ENCODE measurements around the gene DCP1A. TPM values are rescaled to one million over a fixed set of nuclear protein-coding genes. Genes with fewer than 3 reads are reported as not detected.

The DCP1A gene
- total and polyA plus RNA-seq, 9 of the 15 experiments (the other 6 are each of a cell fraction or from before 2014, with no cell fraction given): 6.6 to 33.7 (median 13.3) TPM

GRCh38 chr3:53350652-53351051 is 3.3 kb upstream of the DCP1A start (continued):
- no peak for TF ChIP-seq JUN (IDR thresholded peaks at IDR 0.05; ENCODE audit: borderline replicate concordance, low read depth, low read length)
- no peak for TF ChIP-seq JUN (CRISPR knock-in tag; IDR thresholded peaks at IDR 0.05; ENCODE audit: borderline replicate concordance)
- no peak for TF ChIP-seq MECOM (CRISPR knock-in tag; IDR thresholded peaks at IDR 0.05)
- TF ChIP-seq MTF1 (CRISPR knock-in tag; IDR thresholded peaks at IDR 0.05; ENCODE audit: borderline replicate concordance): no peak
- TF ChIP-seq ADNP (tag; IDR thresholded peaks at IDR 0.05): peak; percentile 15; the same call in 1 of the 2 replicates
- TF ChIP-seq, protein P1, sequence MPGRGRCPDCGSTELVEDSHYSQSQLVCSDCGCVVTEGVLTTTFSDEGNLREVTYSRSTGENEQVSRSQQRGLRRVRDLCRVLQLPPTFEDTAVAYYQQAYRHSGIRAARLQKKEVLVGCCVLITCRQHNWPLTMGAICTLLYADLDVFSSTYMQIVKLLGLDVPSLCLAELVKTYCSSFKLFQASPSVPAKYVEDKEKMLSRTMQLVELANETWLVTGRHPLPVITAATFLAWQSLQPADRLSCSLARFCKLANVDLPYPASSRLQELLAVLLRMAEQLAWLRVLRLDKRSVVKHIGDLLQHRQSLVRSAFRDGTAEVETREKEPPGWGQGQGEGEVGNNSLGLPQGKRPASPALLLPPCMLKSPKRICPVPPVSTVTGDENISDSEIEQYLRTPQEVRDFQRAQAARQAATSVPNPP (IDR thresholded peaks at IDR 0.05; ENCODE audit: borderline replicate concordance, insufficient read depth, insufficient read length): no peak
- TF ChIP-seq SMARCA4 (IDR thresholded peaks at IDR 0.05): peak; percentile 91
- TF ChIP-seq ZNF707 (CRISPR knock-in tag; conservative IDR thresholded peaks at IDR 0.05): no peak
- TF ChIP-seq, protein P2, sequence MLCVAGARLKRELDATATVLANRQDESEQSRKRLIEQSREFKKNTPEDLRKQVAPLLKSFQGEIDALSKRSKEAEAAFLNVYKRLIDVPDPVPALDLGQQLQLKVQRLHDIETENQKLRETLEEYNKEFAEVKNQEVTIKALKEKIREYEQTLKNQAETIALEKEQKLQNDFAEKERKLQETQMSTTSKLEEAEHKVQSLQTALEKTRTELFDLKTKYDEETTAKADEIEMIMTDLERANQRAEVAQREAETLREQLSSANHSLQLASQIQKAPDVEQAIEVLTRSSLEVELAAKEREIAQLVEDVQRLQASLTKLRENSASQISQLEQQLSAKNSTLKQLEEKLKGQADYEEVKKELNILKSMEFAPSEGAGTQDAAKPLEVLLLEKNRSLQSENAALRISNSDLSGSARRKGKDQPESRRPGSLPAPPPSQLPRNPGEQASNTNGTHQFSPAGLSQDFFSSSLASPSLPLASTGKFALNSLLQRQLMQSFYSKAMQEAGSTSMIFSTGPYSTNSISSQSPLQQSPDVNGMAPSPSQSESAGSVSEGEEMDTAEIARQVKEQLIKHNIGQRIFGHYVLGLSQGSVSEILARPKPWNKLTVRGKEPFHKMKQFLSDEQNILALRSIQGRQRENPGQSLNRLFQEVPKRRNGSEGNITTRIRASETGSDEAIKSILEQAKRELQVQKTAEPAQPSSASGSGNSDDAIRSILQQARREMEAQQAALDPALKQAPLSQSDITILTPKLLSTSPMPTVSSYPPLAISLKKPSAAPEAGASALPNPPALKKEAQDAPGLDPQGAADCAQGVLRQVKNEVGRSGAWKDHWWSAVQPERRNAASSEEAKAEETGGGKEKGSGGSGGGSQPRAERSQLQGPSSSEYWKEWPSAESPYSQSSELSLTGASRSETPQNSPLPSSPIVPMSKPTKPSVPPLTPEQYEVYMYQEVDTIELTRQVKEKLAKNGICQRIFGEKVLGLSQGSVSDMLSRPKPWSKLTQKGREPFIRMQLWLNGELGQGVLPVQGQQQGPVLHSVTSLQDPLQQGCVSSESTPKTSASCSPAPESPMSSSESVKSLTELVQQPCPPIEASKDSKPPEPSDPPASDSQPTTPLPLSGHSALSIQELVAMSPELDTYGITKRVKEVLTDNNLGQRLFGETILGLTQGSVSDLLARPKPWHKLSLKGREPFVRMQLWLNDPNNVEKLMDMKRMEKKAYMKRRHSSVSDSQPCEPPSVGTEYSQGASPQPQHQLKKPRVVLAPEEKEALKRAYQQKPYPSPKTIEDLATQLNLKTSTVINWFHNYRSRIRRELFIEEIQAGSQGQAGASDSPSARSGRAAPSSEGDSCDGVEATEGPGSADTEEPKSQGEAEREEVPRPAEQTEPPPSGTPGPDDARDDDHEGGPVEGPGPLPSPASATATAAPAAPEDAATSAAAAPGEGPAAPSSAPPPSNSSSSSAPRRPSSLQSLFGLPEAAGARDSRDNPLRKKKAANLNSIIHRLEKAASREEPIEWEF (CRISPR knock-in tag; IDR thresholded peaks at IDR 0.05): no peak
- TF ChIP-seq CBFA2T3 (IDR thresholded peaks at IDR 0.05): peak; percentile 97
- no peak for TF ChIP-seq FOXK2 (conservative IDR thresholded peaks at IDR 0.05 in 1 of 2, IDR thresholded peaks at IDR 0.05 in 1 of 2; ENCODE audit: low read depth in 2 of 2)
- 0 out of 2 replicates have a peak, but pooled peaks have one; percentile 34 for TF ChIP-seq ATF7 (IDR thresholded peaks at IDR 0.05)
- TF ChIP-seq, protein P3, sequence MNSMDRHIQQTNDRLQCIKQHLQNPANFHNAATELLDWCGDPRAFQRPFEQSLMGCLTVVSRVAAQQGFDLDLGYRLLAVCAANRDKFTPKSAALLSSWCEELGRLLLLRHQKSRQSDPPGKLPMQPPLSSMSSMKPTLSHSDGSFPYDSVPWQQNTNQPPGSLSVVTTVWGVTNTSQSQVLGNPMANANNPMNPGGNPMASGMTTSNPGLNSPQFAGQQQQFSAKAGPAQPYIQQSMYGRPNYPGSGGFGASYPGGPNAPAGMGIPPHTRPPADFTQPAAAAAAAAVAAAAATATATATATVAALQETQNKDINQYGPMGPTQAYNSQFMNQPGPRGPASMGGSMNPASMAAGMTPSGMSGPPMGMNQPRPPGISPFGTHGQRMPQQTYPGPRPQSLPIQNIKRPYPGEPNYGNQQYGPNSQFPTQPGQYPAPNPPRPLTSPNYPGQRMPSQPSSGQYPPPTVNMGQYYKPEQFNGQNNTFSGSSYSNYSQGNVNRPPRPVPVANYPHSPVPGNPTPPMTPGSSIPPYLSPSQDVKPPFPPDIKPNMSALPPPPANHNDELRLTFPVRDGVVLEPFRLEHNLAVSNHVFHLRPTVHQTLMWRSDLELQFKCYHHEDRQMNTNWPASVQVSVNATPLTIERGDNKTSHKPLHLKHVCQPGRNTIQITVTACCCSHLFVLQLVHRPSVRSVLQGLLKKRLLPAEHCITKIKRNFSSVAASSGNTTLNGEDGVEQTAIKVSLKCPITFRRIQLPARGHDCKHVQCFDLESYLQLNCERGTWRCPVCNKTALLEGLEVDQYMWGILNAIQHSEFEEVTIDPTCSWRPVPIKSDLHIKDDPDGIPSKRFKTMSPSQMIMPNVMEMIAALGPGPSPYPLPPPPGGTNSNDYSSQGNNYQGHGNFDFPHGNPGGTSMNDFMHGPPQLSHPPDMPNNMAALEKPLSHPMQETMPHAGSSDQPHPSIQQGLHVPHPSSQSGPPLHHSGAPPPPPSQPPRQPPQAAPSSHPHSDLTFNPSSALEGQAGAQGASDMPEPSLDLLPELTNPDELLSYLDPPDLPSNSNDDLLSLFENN (IDR thresholded peaks at IDR 0.05; ENCODE audit: low read depth in 2 of 2, low read length in 2 of 2): peak in 1 of 2 experiments; percentile 92; a peak in 2 of 4 replicates
- TF ChIP-seq TAL1 (IDR thresholded peaks at IDR 0.05): peak; percentile 98

Measured in K562 (cell line).